Mesenchymal stem cell (in vitro differentiated cells and primary cell): ENCODE measurements around the gene SLC9A8.

Source experiments
- DNase-seq: peaks from one replicate; pipeline ENCODE4 v3.0.0-alpha.2; 2013
- H2AFZ ChIP-seq: one replicate; pipeline ENCODE4 v1.6.1; 2013; ENCODE audit warnings: low read depth, mild to moderate bottlenecking, control low read depth, inconsistent platforms, low read length, moderate library complexity
- H2AK5ac ChIP-seq: 2 replicates; pipeline ENCODE4 v1.6.1; 2013; ENCODE audit warnings: low read length, moderate library complexity, mild to moderate bottlenecking, inconsistent platforms; ENCODE audit not compliant: severe bottlenecking
- H2BK120ac ChIP-seq: one replicate; pipeline ENCODE4 v1.6.1; 2013; ENCODE audit warnings: low read depth, mild to moderate bottlenecking, inconsistent platforms, low read length, moderate library complexity
- H2BK12ac ChIP-seq, 2 experiments: one replicate each; pipeline ENCODE4 v1.6.1; 2013; ENCODE audit warnings: inconsistent platforms in 2 of 2, low read length in 2 of 2, mild to moderate bottlenecking in 2 of 2, moderate library complexity in 2 of 2, control low read depth in 1 of 2
- H2BK15ac ChIP-seq: one replicate; pipeline ENCODE4 v1.6.1; 2013; ENCODE audit warnings: mild to moderate bottlenecking, low read depth, inconsistent platforms; ENCODE audit not compliant: poor library complexity, severe bottlenecking
- H2BK5ac ChIP-seq: 2 replicates; pipeline ENCODE4 v1.6.1; 2013; ENCODE audit warnings: low read depth, mild to moderate bottlenecking, low read length, control low read depth, inconsistent platforms; ENCODE audit not compliant: poor library complexity, severe bottlenecking
- H3K14ac ChIP-seq, 2 experiments: one replicate each; pipeline ENCODE4 v1.6.1; 2013; ENCODE audit warnings: inconsistent platforms in 2 of 2, low read length in 2 of 2, control low read depth in 1 of 2, mild to moderate bottlenecking in 1 of 2, moderate library complexity in 1 of 2
- H3K18ac ChIP-seq, 2 experiments: one replicate each; pipeline ENCODE4 v1.6.1; 2013; ENCODE audit warnings: inconsistent platforms in 2 of 2, low read length in 2 of 2, control low read depth in 1 of 2, low read depth in 1 of 2, mild to moderate bottlenecking in 1 of 2
- H3K23ac ChIP-seq, 2 experiments: one replicate each; pipeline ENCODE4 v1.6.1; 2013; ENCODE audit warnings: inconsistent platforms in 2 of 2, low read length in 2 of 2, mild to moderate bottlenecking in 2 of 2, moderate library complexity in 2 of 2, control low read depth in 1 of 2
- H3K27ac ChIP-seq: 2 replicates; pipeline ENCODE4 v1.5.1; 2013; ENCODE audit warnings: mild to moderate bottlenecking, moderate library complexity, low read length, control low read depth, inconsistent platforms; ENCODE audit not compliant: poor library complexity, severe bottlenecking
- H3K27me3 ChIP-seq, 2 experiments: 2 replicates each; pipeline versions ENCODE4 v1.6.1 to v1.7.0; 2013; ENCODE audit warnings: low read length in 2 of 2, mild to moderate bottlenecking in 2 of 2, moderate library complexity in 2 of 2, control low read depth in 1 of 2, inconsistent platforms in 1 of 2; ENCODE audit not compliant: control insufficient read depth in 1 of 2, insufficient read depth in 1 of 2
- H3K36me3 ChIP-seq, 2 experiments: 2 replicates each; pipeline versions ENCODE4 v1.6.1 to v1.7.0; 2013; ENCODE audit warnings: low read length in 2 of 2, control low read depth in 1 of 2, inconsistent platforms in 1 of 2, low read depth in 1 of 2, mild to moderate bottlenecking in 1 of 2; ENCODE audit not compliant: insufficient read depth in 2 of 2, control insufficient read depth in 1 of 2
- H3K4ac ChIP-seq, 2 experiments: one replicate each; pipeline ENCODE4 v1.6.1; 2013; ENCODE audit warnings: inconsistent platforms in 2 of 2, low read length in 2 of 2, mild to moderate bottlenecking in 2 of 2, moderate library complexity in 2 of 2, control low read depth in 1 of 2, low read depth in 1 of 2
- H3K4me1 ChIP-seq: 2 replicates; pipeline ENCODE4 v1.6.1; 2013; ENCODE audit warnings: low read depth, low read length, control low read depth; ENCODE audit not compliant: control insufficient read depth, insufficient read depth
- H3K4me2 ChIP-seq: 2 replicates; pipeline ENCODE4 v1.6.1; 2013; ENCODE audit warnings: low read length, mild to moderate bottlenecking, inconsistent platforms; ENCODE audit not compliant: poor library complexity, severe bottlenecking
- H3K4me3 ChIP-seq, 2 experiments: 2 replicates each; pipeline versions ENCODE4 v1.5.1 to v1.7.0; 2013; ENCODE audit warnings: low read length in 2 of 2, mild to moderate bottlenecking in 2 of 2, control low read depth in 1 of 2, low read depth in 1 of 2; ENCODE audit not compliant: insufficient read depth in 1 of 2
- H3K79me1 ChIP-seq: replicated peaks from 2 replicates; pipeline ENCODE4 v1.6.1; 2013; ENCODE audit warnings: mild to moderate bottlenecking, control low read depth, low read length, inconsistent platforms; ENCODE audit not compliant: poor library complexity, severe bottlenecking
- H3K9ac ChIP-seq: 2 replicates; pipeline ENCODE4 v1.7.0; 2013; ENCODE audit warnings: mild to moderate bottlenecking, low read length, moderate library complexity
- H3K9me3 ChIP-seq: 2 replicates; pipeline ENCODE4 v1.7.0; 2013; ENCODE audit warnings: mild to moderate bottlenecking, low read length; ENCODE audit not compliant: control insufficient read depth
- H4K8ac ChIP-seq: one replicate; pipeline ENCODE4 v1.6.1; 2013; ENCODE audit warnings: inconsistent platforms, mild to moderate bottlenecking, low read length, moderate library complexity
- H4K91ac ChIP-seq: one replicate; pipeline ENCODE4 v1.6.1; 2013; ENCODE audit warnings: mild to moderate bottlenecking, low read length, inconsistent platforms
- WGBS: methylation state at CpG from one replicate; pipeline ENCODE4 v1.1.7; 2013; ENCODE audit warnings: mixed read lengths; 5-methylcytosine and 5-hydroxymethylcytosine counted together

SLC9A8 gene

GRCh38 chr20:49915380-49916145 lies 102.9 kb downstream of the SLC9A8 start, which contains the start of gene SPATA2:
Gene SPATA2, minus strand, starts transcription at chr20:49915529. Its CDS starts 7,039 bp downstream, at chr20:49908490.
- peak; percentile 98 for DNase-seq
- H2BK15ac ChIP-seq: peak within 1 kb of the TSS; percentile 100
- H3K9ac ChIP-seq: peak within 1 kb of the TSS; percentile 95
- no peak within 1 kb of the TSS for H2AK5ac ChIP-seq
- peak within 1 kb of the TSS; percentile 99 for H2BK5ac ChIP-seq
- peaks cover 12% of the 10 kb centered on the region for H3K4me1 ChIP-seq
- H3K27ac ChIP-seq: peak within 1 kb of the TSS; percentile 98
- peak within 1 kb of the TSS; percentile 70 to 96 for H2BK12ac ChIP-seq
- peak within 1 kb of the TSS in 1 of 2 experiments; percentile 95 for H3K14ac ChIP-seq
- peak within 1 kb of the TSS; percentile 83 for H2AFZ ChIP-seq
- H3K4me3 ChIP-seq: peak within 1 kb of the TSS; percentile 91 to 94
- peak within 1 kb of the TSS; percentile 71 for H3K4me2 ChIP-seq
- peak within 1 kb of the TSS; percentile 99 to 100 for H3K18ac ChIP-seq
- H2BK120ac ChIP-seq: peak within 1 kb of the TSS; percentile 93
- H4K8ac ChIP-seq: peak within 1 kb of the TSS; percentile 98
- H3K23ac ChIP-seq: no peak within 1 kb of the TSS
- H3K9me3 ChIP-seq: no peaks in the 10 kb centered on the region
- peaks cover 2 to 3% of the 10 kb centered on the region in 2 experiments for H3K36me3 ChIP-seq
- H3K27me3 ChIP-seq: no peaks in the 10 kb centered on the region
- H4K91ac ChIP-seq: peak within 1 kb of the TSS; percentile 100
- under 1% methylated on average over 69 of the region's 69 CpGs for WGBS
- H3K79me1 ChIP-seq: peaks cover 6% of the 10 kb centered on the region
- H3K4ac ChIP-seq: peak within 1 kb of the TSS; percentile 96 to 97

GRCh38 chr20:49916146-49917002 lies 103.7 kb downstream of the SLC9A8 start:
- peaks cover 12% of the 10 kb centered on the region for H3K4me1 ChIP-seq
- H3K36me3 ChIP-seq: no peaks in the 10 kb centered on the region
- peak overlapping the region; percentile 95 for H3K9ac ChIP-seq
- H3K4me2 ChIP-seq: peak overlapping the region; percentile 55
- no peak overlapping the region for H2BK15ac ChIP-seq
- H2BK5ac ChIP-seq: no peak overlapping the region
- no peak overlapping the region for H2AFZ ChIP-seq
- H3K27ac ChIP-seq: no peak overlapping the region
- H3K14ac ChIP-seq: no peak overlapping the region
- H4K8ac ChIP-seq: peak overlapping the region; percentile 52
- no peak overlapping the region for H3K4ac ChIP-seq
- peaks cover 6% of the 10 kb centered on the region for H3K79me1 ChIP-seq
- H4K91ac ChIP-seq: no peak overlapping the region
- H3K23ac ChIP-seq: no peak overlapping the region
- peak; percentile 56 for DNase-seq
- no peak overlapping the region for H2BK120ac ChIP-seq
- peak overlapping the region in 1 of 2 experiments; percentile 18 for H3K18ac ChIP-seq
- no peaks in the 10 kb centered on the region for H3K9me3 ChIP-seq
- WGBS: 65% methylated on average over 15 of the region's 19 CpGs
- H3K27me3 ChIP-seq: no peaks in the 10 kb centered on the region
- H2BK12ac ChIP-seq: no peak overlapping the region
- H3K4me3 ChIP-seq: peak overlapping the region; percentile 91 to 94
- no peak overlapping the region for H2AK5ac ChIP-seq

- Histone ChIP-seq H3K4ac (no peak overlapping the region), H3K18ac (no peak overlapping the region), H3K9me3 (no peaks in the 10 kb centered on the region), H3K14ac (no peak overlapping the region), H3K4me2 (no peak overlapping the region), H3K23ac (no peak overlapping the region), H4K8ac (no peak overlapping the region), H3K79me1 (peaks cover 2% of the 10 kb centered on the region), H3K9ac (no peak overlapping the region), H4K91ac (no peak overlapping the region), H2BK120ac (no peak overlapping the region), H2BK5ac (no peak overlapping the region), H2BK12ac (no peak overlapping the region), H2BK15ac (no peak overlapping the region), H3K27me3 (no peaks in the 10 kb centered on the region), H3K27ac (no peak overlapping the region), H3K4me1 (peaks cover 11% of the 10 kb centered on the region), H2AFZ (no peak overlapping the region), H2AK5ac (no peak overlapping the region), H3K36me3 (no peaks in the 10 kb centered on the region), H3K4me3 (no peak overlapping the region)
- DNase-seq: no peak
- WGBS: 94% methylated on average over 2 of the region's 3 CpGs
Measured at GRCh38 chr20:49918446-49918845, 105.8 kb downstream of the SLC9A8 start.

GRCh38 chr20:49919009-49919408 lies 106.4 kb downstream of the SLC9A8 start:
- no peak overlapping the region for H3K23ac ChIP-seq
- no peaks in the 10 kb centered on the region for H3K9me3 ChIP-seq
- no peak overlapping the region for H3K4me2 ChIP-seq
- no peak overlapping the region for H3K18ac ChIP-seq
- no peak overlapping the region for H2AFZ ChIP-seq
- no peak overlapping the region for H4K8ac ChIP-seq
- no peak overlapping the region for H3K14ac ChIP-seq
- no peak overlapping the region for H3K4me3 ChIP-seq
- no peak overlapping the region for H3K27ac ChIP-seq
- no peak overlapping the region for H2BK12ac ChIP-seq
- H3K9ac ChIP-seq: no peak overlapping the region
- H3K36me3 ChIP-seq: no peaks in the 10 kb centered on the region
- H4K91ac ChIP-seq: no peak overlapping the region
- no peak overlapping the region for H2BK5ac ChIP-seq
- peaks cover 5% of the 10 kb centered on the region for H3K4me1 ChIP-seq
- no peak overlapping the region for H2BK120ac ChIP-seq
- DNase-seq: no peak
- H3K79me1 ChIP-seq: no peaks in the 10 kb centered on the region
- H2BK15ac ChIP-seq: no peak overlapping the region
- no peak overlapping the region for H2AK5ac ChIP-seq
- H3K4ac ChIP-seq: no peak overlapping the region
- H3K27me3 ChIP-seq: no peaks in the 10 kb centered on the region
- WGBS: 86% methylated on average over 4 of the region's 7 CpGs
